GM18867 (cell line): ENCODE data around the gene COL27A1.

Experiments used
- ATAC-seq: cut with Tn5 transposase; IDR thresholded peaks from one replicate; pipeline ENCODE4 v1.9.1; 2021; ENCODE audit warnings: mild to moderate bottlenecking, moderate library complexity; ENCODE audit not compliant: unreplicated experiment

COL27A1 gene

DNA sequence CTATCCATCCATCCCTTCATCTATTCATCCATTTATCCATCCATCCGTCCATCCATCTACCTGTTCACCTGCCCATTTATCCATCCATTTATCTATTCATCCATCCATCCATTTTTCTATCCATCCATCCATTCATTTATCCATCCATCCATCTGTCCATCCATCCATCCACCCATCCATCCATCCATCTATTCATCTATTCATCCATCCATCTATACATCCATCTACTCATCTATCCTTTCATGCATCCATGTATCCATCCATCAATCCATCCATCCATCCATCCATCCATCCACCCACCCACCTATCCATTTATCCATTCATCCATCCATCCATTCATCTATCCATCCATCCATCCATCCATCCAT, 10.8 kb downstream of the COL27A1 start:
- no peak for ATAC-seq

DNA sequence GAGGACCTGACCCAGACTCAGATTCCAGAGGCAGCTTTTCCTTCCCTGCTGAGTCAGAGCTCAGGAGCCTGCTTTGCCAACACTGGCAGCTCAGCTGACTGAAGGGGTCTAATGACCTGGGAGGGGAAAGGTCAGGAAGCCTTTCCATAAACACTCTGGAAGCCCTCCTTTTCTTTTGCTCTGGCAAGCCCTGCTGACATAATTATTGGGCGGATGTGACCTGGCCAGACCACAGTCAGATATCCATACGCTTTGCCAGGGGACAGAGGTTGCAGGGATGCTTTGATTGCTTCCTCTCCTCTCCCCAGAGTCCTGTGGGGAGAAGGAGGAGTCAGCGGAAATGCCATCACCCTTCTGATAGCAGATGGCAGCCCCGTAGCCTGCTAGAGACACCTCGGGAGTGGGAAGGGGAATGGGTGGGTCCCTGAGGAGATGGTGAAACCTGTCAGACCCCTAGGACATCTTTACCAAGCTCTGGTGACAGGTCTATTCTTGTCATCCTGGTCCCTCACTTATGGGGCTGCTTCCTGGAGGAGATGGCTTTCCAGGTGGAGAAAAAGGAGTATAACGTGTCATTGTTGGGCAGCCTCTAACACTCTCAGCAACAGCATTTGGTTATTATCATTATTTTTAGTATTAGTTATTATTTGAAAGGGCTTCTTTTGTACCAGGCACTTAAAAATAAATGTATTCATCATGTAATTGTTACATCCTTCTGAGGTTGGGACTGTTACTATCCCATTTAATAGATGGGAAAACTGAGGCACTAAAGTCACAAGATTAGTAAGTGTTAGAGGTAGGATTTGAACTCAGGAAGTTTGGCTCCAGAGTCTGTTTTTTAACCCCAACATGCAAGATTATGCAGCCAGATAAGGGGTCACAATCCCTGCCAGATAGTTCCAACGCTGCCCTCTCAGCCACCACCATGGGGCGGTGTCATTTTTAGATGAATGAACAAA, 11.6 kb downstream of the COL27A1 start:
- ATAC-seq = no peak

DNA sequence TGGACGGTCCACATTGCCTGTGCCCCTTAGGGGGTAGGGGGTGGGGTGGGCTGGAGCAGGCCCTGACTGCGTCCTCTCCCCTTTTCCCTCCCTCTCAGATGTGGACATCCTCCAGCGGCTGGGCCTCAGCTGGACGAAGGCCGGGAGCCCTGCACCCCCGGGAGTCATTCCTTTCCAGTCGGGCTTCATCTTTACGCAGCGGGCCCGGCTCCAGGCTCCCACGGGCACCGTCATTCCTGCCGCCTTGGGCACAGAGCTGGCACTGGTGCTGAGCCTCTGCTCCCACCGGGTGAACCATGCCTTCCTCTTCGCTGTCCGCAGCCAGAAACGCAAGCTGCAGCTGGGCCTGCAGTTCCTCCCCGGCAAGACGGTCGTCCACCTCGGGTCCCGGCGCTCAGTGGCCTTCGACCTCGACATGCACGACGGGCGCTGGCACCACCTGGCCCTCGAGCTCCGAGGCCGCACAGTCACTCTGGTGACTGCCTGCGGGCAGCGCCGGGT, 12.3 kb downstream of the COL27A1 start:
- no peak for ATAC-seq

DNA sequence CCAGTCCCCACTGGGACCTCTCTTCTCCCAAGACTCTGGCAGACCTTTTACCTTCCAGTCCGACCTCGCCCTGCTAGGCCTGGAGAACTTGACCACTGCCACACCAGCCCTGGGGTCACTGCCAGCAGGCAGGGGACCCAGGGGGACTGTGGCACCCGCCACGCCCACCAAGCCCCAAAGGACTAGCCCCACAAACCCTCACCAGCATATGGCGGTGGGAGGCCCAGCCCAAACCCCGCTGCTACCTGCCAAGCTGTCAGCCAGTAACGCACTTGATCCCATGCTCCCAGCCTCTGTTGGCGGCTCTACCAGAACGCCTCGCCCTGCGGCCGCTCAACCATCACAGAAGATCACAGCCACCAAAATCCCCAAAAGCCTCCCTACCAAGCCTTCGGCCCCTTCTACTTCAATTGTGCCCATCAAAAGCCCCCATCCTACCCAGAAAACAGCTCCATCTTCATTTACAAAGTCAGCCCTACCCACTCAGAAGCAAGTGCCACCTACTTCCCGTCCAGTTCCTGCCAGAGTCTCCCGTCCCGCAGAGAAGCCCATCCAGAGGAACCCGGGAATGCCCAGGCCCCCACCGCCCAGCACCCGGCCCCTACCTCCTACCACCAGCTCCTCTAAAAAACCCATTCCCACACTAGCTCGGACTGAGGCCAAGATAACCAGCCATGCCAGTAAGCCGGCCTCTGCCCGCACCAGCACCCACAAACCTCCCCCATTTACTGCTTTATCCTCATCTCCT, 13.1 kb downstream of the COL27A1 start:
- ATAC-seq = no peak

DNA sequence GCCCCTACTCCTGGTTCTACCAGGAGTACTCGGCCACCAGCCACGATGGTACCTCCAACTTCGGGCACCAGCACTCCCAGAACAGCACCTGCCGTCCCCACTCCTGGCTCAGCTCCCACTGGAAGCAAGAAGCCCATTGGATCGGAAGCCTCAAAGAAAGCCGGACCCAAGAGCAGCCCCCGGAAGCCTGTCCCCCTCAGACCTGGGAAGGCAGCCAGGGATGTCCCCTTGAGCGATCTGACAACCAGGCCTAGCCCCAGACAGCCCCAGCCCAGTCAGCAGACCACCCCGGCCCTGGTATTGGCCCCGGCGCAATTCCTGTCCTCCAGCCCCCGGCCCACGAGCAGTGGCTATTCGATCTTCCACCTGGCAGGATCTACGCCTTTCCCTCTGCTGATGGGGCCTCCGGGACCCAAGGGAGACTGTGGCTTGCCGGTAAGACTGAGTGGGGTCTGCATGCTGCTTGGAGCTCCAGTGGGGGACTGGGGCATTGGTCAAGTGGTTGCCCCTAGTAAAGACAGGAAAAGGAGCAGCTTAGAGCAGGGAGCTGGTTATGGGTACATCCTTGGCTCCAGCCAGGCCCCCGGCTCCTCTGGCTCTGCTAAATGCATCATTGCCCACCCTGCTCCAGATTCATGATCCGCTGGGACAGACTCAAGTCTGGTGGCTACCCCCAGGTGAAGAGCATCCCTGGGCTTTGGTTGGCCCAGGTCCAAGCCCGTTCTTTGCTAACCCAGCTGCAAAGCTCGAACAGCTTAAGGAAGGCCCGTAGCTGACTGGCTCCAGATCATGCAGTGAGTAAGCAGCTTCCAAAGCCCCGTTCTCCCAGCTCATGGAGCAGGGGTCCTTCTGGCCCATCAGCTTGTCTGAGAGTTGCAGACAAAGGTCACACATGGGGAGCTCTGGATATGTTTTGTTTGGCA, 14.0 kb downstream of the COL27A1 start:
- ATAC-seq = no peak

DNA sequence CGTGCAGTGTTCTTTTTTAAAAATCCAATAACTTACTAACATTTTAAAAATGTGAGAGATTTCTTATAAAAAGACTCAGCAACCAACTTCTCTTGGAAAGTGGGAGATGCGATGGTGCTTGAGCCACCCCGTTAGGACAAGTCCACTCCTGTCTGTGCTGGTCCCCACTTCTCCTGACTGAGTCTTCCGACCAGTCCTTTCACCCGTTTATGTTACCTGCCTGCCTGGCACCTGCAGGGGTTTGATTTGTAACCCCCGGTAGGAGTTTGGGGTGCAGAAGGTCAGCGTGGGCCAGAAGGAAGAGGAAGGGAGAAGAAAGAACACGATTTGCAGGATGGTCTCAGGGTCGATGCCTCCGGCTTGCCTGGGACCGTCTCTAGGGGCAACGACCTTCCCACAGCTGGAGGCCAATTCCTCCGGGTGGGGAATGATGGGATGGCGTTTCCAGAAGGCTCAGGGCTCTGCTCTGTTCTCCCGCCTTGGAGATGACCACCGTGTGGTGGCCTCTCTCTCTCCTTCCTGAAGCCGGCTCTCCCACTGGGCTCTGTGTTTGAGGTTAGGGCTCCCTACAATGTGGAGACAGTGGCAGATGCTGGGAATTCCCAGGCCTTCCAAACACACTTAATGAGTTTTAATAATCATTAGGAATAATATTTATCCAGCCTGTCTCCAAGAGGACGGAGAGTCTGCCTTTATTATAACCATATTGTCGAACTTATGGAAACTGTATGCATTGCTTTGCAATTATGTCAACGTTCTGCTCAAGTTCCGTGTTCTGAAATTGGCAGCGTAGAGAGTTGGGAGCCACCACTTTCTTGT, 14.8 kb downstream of the COL27A1 start:
- ATAC-seq = no peak

DNA sequence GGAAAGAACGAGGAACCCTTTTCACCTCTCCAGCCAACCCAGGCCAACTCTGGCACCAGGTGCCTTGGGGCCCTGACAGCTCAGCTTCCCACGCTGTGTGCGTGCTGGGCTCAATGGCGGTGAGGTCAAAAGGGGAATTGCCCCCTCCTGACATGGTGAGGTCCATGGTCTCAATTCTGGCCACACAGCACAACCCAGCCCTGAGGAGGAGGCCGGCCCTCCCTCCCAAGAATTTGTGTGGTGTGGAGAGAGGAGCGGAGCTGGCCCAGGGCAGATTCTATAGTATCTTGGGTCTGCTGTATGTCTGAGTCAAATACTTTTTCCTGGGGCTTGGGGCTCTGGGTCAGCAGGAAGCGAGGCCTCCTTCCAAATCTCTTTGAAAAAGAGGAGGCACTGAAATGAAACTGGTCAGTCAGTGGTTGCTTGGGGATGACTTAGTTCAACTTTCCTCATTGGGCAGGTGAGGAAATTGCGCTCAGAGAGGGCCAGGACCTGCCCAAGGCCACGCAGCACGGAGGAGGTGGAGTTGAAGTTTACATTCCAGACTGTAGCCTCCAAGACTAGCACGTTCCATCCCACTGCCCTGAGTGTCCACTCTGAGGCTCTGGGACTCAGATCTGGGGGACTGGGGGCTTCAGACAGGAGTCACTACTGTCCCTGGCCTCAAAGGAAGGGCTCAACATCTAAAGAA, 15.6 kb downstream of the COL27A1 start:
- no peak for ATAC-seq

DNA sequence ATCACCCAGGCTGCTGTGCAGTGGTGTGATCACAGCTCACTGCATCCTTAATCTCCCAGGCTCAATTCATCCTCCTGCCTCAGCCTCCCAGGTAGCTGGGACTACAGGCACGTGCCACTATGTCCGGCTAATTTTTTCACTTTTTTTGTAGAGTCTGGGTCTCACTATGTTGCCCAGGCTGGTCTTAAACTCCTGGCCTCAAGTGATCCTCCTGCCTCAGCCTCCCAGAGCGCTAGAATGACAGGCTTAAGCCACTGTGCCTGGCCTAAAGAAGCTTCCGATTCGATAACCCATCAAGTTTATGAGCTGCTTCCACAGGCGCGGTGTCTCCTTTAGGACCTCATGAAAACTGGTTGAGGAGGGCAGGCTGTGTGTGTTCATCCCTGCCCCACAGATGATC, 16.2 kb downstream of the COL27A1 start:
- ATAC-seq = no peak

DNA sequence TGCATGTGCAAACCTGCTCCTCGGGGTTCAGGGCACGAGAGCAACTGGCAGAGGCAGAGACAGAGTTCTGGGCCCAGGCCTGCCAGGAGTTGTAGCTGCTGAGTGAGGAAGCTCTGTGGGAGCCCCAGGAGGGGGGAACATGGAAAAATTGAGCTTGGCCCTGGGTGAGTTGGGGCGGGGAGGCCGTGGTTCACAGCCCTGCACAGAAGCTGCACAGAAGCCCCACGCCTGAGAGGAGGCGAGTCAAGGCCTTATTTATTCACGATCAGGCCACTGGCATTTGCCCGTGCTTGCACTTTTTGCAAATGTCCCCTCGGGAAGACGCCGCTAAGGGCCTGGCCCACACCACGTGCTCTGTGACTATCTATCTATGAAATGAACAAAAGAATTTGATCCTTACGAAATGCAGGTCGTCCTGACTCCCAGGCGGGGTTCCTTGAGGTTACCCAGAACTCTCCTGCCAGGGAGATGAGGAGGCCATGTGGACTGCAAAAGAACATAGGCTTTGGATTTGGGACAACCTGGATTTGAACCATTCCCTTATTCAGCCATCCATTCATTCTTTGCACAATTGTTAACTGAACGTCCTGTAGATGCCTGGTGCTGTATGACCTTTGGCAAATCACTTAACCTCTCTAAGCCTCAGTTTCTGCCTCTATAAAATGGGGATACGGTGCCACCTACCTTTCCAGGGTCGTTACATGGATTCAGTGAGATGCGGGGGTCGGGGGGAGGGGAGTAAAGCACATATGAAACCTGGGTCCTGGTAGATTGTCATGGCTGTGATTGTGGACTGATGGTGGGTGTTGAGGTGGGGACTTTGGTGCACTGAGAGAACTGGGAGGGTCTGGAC, 17.9 kb downstream of the COL27A1 start:
- no peak for ATAC-seq

DNA sequence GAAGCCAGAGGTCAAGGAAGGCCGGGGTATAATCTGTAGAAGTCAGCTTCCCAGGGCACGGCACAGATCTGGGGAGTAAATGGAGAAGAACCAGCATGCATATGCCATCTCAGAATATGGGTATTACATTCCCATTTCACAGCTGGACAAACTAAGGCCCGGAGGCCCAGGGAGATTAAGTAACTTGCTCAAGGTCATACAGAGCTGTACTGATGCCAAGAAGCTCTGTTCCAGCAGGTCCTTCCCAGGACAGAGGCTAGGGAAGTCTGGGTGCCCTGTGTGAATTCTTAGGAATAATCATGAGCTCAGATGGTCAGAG, 19.2 kb downstream of the COL27A1 start:
- ATAC-seq = no peak

DNA sequence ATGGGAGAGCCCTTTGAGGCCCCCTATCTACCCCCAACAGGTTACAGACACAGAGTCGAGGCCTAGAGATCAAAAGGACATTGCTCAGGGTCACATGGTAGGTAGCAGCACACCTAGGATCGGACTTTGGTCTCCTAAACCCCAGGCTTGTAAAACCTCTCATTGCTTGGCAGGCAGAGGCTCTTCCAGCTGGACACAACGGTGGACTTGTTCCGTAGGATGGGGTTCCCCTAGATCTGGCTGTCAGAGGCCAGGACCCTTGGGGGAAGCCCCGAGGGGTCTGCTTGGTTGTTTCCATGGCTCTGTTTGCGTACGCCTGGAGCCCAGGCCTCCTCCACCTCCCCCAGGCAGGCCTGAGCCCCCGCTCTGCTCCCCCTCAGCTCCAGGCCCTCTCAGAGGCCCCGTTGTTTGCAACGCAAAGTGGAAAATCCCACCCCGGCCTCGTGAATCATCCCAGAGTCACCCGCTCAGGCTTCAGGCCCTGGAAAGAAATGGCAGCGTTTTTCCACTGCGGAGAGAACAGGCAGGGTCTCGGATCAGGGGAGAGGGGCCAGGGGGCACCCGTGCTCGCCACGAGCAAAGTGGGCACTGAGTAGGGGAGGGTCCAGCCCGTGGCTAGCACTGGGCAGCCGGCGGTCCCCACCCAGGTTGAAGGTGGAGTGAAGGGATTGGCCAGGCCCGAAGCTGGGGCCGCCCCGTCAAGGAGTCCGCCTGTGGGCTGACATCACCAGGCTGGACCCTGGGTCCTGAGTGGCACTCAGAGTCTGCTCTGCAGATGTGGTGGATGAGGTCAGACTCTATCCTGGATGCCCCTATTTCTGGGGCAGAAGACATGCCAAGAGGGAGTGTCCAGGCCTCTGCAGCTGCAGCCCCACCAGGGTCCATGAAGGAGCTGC, 19.8 kb downstream of the COL27A1 start:
- ATAC-seq = no peak

DNA sequence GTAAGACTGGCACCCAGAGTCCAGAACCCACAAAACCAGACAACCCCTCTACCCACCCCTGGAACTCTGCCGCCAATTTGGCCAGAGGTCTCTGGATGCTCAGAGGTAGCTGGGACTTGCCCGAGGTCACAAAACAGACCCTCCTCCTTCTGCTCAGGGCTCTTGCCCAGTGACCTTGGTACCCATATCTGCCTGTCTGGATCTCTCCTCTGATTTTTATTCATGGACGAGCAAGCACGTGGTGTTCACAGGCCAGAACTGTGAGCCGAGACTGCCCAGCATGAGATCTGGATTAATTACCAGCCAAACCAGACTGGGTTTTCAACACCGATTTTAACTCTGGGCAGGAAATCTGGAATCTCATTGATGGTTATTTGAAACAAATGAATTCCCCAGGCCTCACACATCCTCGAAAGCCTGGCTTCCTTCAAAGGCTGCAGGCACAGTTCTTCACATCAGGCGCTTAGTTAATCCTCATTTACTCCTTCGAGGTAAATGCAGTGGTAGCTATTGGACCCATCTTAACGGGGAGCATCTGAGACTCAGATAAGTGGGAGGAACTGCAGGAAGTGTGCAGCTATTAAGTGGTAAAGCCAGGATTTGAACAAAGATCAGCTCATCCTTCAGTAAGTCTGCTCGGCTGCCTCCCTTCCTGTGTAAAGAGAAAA, 21.4 kb downstream of the COL27A1 start:
- ATAC-seq = no peak

DNA sequence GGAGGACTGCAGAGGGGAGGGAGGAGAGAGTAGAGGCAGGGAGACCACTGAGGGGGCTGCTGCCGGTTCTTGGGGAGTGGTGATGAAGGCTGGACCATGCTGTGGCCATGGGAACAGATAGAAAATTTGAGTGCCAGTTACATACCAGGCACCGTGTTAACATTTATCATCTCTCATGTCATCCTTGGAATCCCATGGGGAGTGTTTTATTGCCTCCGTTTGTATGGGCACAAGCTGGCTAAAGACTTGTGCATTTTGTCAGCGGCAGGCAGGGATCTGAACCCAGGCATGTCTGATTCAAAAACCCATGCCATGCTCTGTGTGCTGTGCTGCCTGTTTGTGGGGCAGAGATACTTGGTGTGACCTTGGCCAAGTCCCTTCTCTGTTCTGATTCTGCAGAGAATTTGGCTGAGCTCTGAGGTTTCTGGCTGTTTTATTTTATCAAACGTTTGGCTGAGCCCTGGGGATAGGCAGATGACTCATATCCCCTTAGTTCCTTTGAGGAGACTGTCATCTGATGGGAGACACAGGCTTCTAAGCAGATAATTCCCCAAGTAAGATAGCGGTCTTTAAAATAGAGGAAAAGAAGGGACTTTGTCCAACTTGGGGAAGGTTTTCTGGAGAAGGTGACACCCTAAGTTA, 22.2 kb downstream of the COL27A1 start:
- ATAC-seq = no peak

DNA sequence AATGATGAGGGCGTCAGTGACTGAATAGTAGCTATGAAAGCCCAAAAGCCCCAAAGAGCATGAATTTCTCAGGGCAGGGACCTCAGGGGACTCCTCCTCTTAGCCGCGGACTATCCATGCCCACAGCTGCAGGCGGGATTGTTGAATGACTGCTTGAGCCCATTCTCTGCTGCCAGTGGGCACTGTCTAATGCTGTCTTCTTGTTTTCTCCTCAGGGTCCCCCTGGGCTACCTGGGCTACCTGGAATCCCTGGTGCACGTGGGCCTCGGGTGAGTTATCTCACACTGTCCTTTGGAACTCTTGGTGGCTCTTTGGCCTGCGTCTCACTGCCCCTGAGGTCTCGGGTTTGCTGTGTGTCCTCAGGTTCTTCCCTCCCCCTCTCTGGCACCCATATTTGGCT, 22.7 kb downstream of the COL27A1 start:
- ATAC-seq = no peak

DNA sequence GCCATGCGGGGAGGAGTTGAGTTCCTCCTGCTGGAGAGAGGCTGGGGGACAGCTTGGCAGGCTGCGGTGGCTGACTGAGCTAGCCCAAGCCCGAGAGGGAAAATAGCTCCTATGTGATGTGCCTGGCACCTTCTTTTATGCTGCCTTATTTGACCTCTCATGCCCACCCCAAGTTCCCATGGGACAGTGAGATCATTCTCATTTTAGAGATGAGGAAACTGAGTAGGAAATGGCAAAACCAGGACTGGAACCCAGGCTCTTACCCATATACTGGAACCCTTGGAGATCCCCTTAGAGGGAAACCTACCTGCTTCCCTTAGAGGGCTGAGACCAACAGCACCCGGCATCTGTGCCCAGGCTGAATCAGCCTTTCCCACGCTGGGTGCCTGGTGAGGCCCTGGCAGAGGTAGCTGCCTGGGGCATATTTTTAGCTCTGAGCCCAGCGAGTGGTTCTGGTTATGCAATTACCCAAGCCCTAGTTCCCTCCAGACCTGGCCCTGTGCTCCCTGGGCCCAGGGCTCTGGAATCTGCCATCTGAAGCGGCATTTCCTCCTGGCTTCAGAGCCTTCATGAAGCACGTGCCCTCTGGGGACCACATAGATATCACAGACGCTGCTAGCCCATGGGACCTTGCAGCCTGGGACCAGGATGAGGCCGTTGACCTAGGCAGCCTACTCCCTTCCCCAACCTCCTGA, 23.6 kb downstream of the COL27A1 start:
- ATAC-seq = no peak

DNA sequence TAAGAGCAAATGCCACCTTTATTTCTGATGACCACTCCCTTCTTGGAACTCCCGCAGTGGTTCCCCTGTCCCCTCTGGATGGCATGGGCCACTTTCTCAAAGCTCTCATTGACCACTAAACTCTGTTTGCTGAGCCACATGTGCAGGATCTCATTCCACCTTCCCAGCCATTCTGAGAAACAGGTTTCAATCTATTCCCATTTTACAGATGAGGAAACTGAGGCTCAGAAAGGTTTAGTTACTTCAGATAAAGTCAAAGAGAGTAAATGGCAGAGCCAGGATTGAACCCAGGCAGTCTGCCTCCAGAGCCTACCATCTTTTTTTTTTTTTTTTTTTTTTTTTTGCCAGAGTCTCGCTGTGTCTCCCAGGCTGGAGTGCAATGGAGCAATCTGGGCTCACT, 24.2 kb downstream of the COL27A1 start:
- ATAC-seq = no peak
